HCT116 (cell line): ENCODE data around the gene MTG2. TPM values are rescaled to one million over a fixed set of nuclear protein-coding genes. Genes with fewer than 3 reads are reported as not detected.

Source experiments
- ATAC-seq: fragments of 200-7000 bp; cut with Tn5 transposase; 2 replicates; pipeline ENCODE4 v1.9.1; 2020; ENCODE audit warnings: mild to moderate bottlenecking, moderate library complexity
- BruUV-seq: library from RNA; stranded (reverse); fragments of 400-500 nt; replicated peaks from 2 replicates; lab custom pipeline; 2021; lab: Mats Ljungman, UMichigan
- CTCF ChIA-PET: fragments of 300-600 bp; sonication (Branson Sonifier 250); formaldehyde crosslinking; loops from one replicate; lab custom pipeline; 2021; ENCODE audit warnings: antibody characterized with exemption; lab: Charles Lee
- POLR2A ChIA-PET: fragments of 300-600, 350-600 bp; sonication (Branson Sonifier 250); formaldehyde crosslinking; loops from one replicate; lab custom pipeline; 2021; ENCODE audit warnings: antibody characterized with exemption; lab: Charles Lee
- RAD21 ChIA-PET, 2 experiments: fragments of 300-600 bp; sonication (Branson Sonifier 250); formaldehyde crosslinking; loops; one replicate each; lab custom pipeline; 2023; ENCODE audit warnings: low total read pairs in 2 of 2; ENCODE audit not compliant: uncharacterized antibody in 2 of 2, unreplicated experiment in 2 of 2, low non-redundant PET in 1 of 2; lab: Charles Lee
- DNase-seq: peaks from one replicate; pipeline ENCODE4 v3.0.0-alpha.2; 2010; ENCODE audit warnings: low read depth, low spot score
- H2AFZ ChIP-seq: fragments of 200-600 bp; shearing (Covaris generic), sonication (generic); 2 replicates; pipeline ENCODE4 v1.6.1; 2017; ENCODE audit warnings: low read depth, mixed run types, mixed read lengths, antibody characterized with exemption, low read length; ENCODE audit not compliant: poor library complexity, severe bottlenecking
- H3K27ac ChIP-seq: 2 replicates; pipeline ENCODE4 v1.5.1; 2012; ENCODE audit warnings: low read depth, low read length
- H3K27me3 ChIP-seq: fragments of 200-600 bp; sonication (generic); 2 replicates; pipeline ENCODE4 v1.6.1; 2016; ENCODE audit warnings: mixed run types, low read length, mixed read lengths; ENCODE audit not compliant: insufficient read depth
- H3K36me3 ChIP-seq, 2 experiments: fragments of 200-500 bp in 1 of 2; fragments of 200-600 bp in 1 of 2; sonication (Bioruptor generic) in 1 of 2; sonication (generic) in 1 of 2; 2 replicates each; pipeline versions ENCODE4 v1.5.1 to v1.6.1; 2014 to 2016; ENCODE audit warnings: low read length in 2 of 2, inconsistent platforms in 1 of 2, mixed read lengths in 1 of 2, mixed run types in 1 of 2; ENCODE audit not compliant: insufficient read depth in 2 of 2, control insufficient read depth in 1 of 2
- H3K4me1 ChIP-seq, 2 experiments: fragments of 200-600 bp in 1 of 2; sonication (generic) in 1 of 2; 2 replicates each; pipeline versions ENCODE4 v1.5.1 to v1.6.1; 2012 to 2017; ENCODE audit warnings: low read length in 2 of 2, inconsistent platforms in 1 of 2, mild to moderate bottlenecking in 1 of 2, mixed read lengths in 1 of 2, mixed run types in 1 of 2, moderate library complexity in 1 of 2; ENCODE audit not compliant: insufficient read depth in 2 of 2, control insufficient read depth in 1 of 2
- H3K4me2 ChIP-seq: fragments of 200-600 bp; sonication (generic); 2 replicates; pipeline ENCODE4 v1.6.1; 2017; ENCODE audit warnings: mixed run types, low read length, mixed read lengths
- H3K4me3 ChIP-seq, 2 experiments: fragments of 200-600 bp in 1 of 2; sonication (generic) in 1 of 2; replicated peaks in 1 of 2; 2 replicates each; pipeline ENCODE4 v1.5.1; 2011 to 2016; ENCODE audit warnings: low read length in 2 of 2, control low read depth in 1 of 2, low read depth in 1 of 2, mild to moderate bottlenecking in 1 of 2, mixed read lengths in 1 of 2, mixed run types in 1 of 2
- H3K79me2 ChIP-seq: fragments of 200-600 bp; sonication (generic); 2 replicates; pipeline ENCODE4 v1.6.1; 2017; ENCODE audit warnings: mild to moderate bottlenecking, mixed run types, low read length, moderate library complexity, mixed read lengths; ENCODE audit not compliant: insufficient read depth
- H3K9ac ChIP-seq: fragments of 200-600 bp; sonication (generic); 2 replicates; pipeline ENCODE4 v1.6.1; 2016; ENCODE audit warnings: low read length, mixed read lengths
- H3K9me2 ChIP-seq: fragments of 200-600 bp; sonication (generic), shearing (Covaris generic); 2 replicates; pipeline ENCODE4 v1.6.1; 2017; ENCODE audit warnings: mixed run types, mild to moderate bottlenecking, moderate library complexity; ENCODE audit not compliant: insufficient read depth
- H3K9me3 ChIP-seq, 2 experiments: fragments of 200-500 bp in 1 of 2; fragments of 200-600 bp in 1 of 2; sonication (Bioruptor generic) in 1 of 2; sonication (generic) in 1 of 2; 2 replicates each; pipeline ENCODE4 v1.6.1; 2014 to 2017; ENCODE audit warnings: low read length in 2 of 2, mixed read lengths in 2 of 2, inconsistent platforms in 1 of 2, low read depth in 1 of 2, mild to moderate bottlenecking in 1 of 2, mixed run types in 1 of 2, moderate library complexity in 1 of 2; ENCODE audit not compliant: control insufficient read depth in 1 of 2, insufficient read depth in 1 of 2
- H4K20me1 ChIP-seq: fragments of 200-600 bp; sonication (generic), shearing (Covaris generic); 2 replicates; pipeline ENCODE4 v1.6.1; 2017; ENCODE audit warnings: mixed run types, mild to moderate bottlenecking, moderate library complexity; ENCODE audit not compliant: insufficient read depth
- ATF3 ChIP-seq: IDR thresholded peaks from 2 replicates; pipeline ENCODE4 v1.6.1; 2012
- POLR2A ChIP-seq: IDR thresholded peaks from 2 replicates; pipeline ENCODE4 v1.7.0; 2011; ENCODE audit warnings: borderline replicate concordance; ENCODE audit not compliant: insufficient read depth, insufficient read length; ENCODE audit errors: extremely low read depth
- POLR2AphosphoS5 ChIP-seq: IDR thresholded peaks from 2 replicates; pipeline ENCODE4 v1.6.1; 2011; ENCODE audit warnings: mild to moderate bottlenecking, low read depth, low read length, moderate library complexity
- REST ChIP-seq: IDR thresholded peaks from 2 replicates; pipeline ENCODE4 v1.6.1; 2012; ENCODE audit warnings: low read depth
- SIN3A ChIP-seq: IDR thresholded peaks from 2 replicates; pipeline ENCODE4 v1.6.1; 2012; ENCODE audit warnings: low read depth
- ZFX ChIP-seq: fragments of 450-650 bp; IDR thresholded peaks from 2 replicates; pipeline ENCODE4 v1.6.1; 2017
- intact Hi-C: fragments of 100-400 bp; cut with micrococcal nuclease; formaldehyde crosslinking; loops from 2 replicates; pipeline ENCODE4 v1.10.0; 2022
- total RNA-seq: library from RNA; stranded (reverse); gene quantifications from one replicate; pipeline ENCODE4 v1.2.1, GENCODE V29; 2021; ENCODE audit not compliant: unreplicated experiment
- TF ChIP-seq, protein P1 (sequence below): IDR thresholded peaks from 2 replicates; pipeline ENCODE4 v1.6.1; 2012

Gene MTG2
- total RNA-seq, 1 experiment from 2014 or later, result 43.3 TPM

- no TSS peak for BruUV-seq
- Histone ChIP-seq H4K20me1 (peaks cover 35% of the 10 kb centered on the region; the same call in 1 of the 2 replicates), H2AFZ (no peak overlapping the region), H3K79me2 (peaks cover 89% of the 10 kb centered on the region), H3K4me2 (peak overlapping the region; percentile 95), H3K27ac (peak overlapping the region; percentile 97), H3K9me2 (no peaks in the 10 kb centered on the region), H3K9me3 (no peaks in the 10 kb centered on the region), H3K27me3 (no peaks in the 10 kb centered on the region), H3K4me3 (peak overlapping the region; percentile 73 to 87), H3K4me1 (peaks cover 13 to 23% of the 10 kb centered on the region in 2 experiments), H3K9ac (peak overlapping the region; percentile 91), H3K36me3 (peaks cover 13 to 37% of the 10 kb centered on the region in 2 experiments)
- ATAC-seq, result peak; percentile 63
- CTCF ChIA-PET, result no interaction called here
- POLR2A ChIA-PET, result no interaction called here
- RAD21 ChIA-PET, result no interaction called here
- intact Hi-C loops, result no loop called here
- DNase-seq, result no peak
- no peak; the same call in 1 of the 2 replicates for TF ChIP-seq ZFX
- TF ChIP-seq REST, result no peak
- TF ChIP-seq POLR2A, result peak; percentile 6
- TF ChIP-seq, protein P1, sequence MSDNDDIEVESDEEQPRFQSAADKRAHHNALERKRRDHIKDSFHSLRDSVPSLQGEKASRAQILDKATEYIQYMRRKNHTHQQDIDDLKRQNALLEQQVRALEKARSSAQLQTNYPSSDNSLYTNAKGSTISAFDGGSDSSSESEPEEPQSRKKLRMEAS, result peak; percentile 71
- TF ChIP-seq ATF3, result no peak
- 0 out of 2 replicates have a peak, but pooled peaks have one; percentile 23 for TF ChIP-seq POLR2AphosphoS5
- peak; percentile 22; the same call in 1 of the 2 replicates for TF ChIP-seq SIN3A
Observed at GRCh38 chr20:62143957-62144825, 38.6 kb upstream of the MTG2 start.
